Right atrium auricular region (tissue), 2 donors: Measurements from ENCODE around the gene CTSE. TPM values are rescaled to one million over a fixed set of nuclear protein-coding genes. Genes with fewer than 3 reads are reported as not detected.

Experiments used
- DNase-seq: peaks from one replicate; pipeline ENCODE4 v3.0.0-alpha.2; 2019; ENCODE audit warnings: low spot score
- H3K27ac ChIP-seq, 2 donors: fragments of 200-600 bp; sonication (generic); 1 replicate in 1 of 2; 2 replicates in 1 of 2; pipeline ENCODE4 v1.5.1; 2016 to 2019
- H3K27me3 ChIP-seq, 2 donors: fragments of 200-600 bp; sonication (generic); one replicate each; pipeline versions ENCODE4 v1.5.1 to v1.6.0; 2017 to 2019
- H3K36me3 ChIP-seq: fragments of 200-600 bp; sonication (generic); one replicate; pipeline ENCODE4 v1.5.1; 2016
- H3K4me1 ChIP-seq, 2 donors: fragments of 200-600 bp; sonication (generic); one replicate each; pipeline versions ENCODE4 v1.5.1 to v1.6.0; 2017 to 2019
- H3K4me3 ChIP-seq, 2 donors: fragments of 200-600 bp; sonication (generic); 1 replicate in 1 of 2; 2 replicates in 1 of 2; pipeline ENCODE4 v1.5.1; 2017 to 2019; ENCODE audit warnings: mild to moderate bottlenecking in 1 of 2, moderate library complexity in 1 of 2
- H3K9me3 ChIP-seq, 2 donors: fragments of 200-600 bp; sonication (generic); one replicate each; pipeline ENCODE4 v1.5.1; 2019
- CTCF ChIP-seq, 2 donors: fragments of 200-600 bp; sonication (generic); IDR thresholded peaks; one replicate each; pipeline ENCODE4 v1.5.1; 2019; ENCODE audit warnings: antibody characterized with exemption in 2 of 2
- total RNA-seq, 2 donors: library from RNA; depleted of rRNA; stranded (reverse); fragments of >200 nt; gene quantifications; one replicate each; pipeline ENCODE4 v1.1.0, GENCODE V29; 2016

CTSE gene
- total RNA-seq, 2 donors from 2014 or later = 1.1 TPM; not detected in 1

- DNase-seq = no peak
- TF ChIP-seq CTCF (IDR thresholded peaks at IDR 0.05) = no peak
- no peak overlapping the region for H3K27ac ChIP-seq
Observed at GRCh38 chr1:206049919-206050600, 26.4 kb upstream of the CTSE start.

GRCh38 chr1:206049293-206049692 lies 25.6 kb upstream of the CTSE start:
- H3K27ac ChIP-seq = no peak overlapping the region
- no peak overlapping the region for H3K4me3 ChIP-seq
- H3K27me3 ChIP-seq = no peaks in the 10 kb centered on the region
- no peak for DNase-seq
- no peaks in the 10 kb centered on the region for H3K4me1 ChIP-seq
- no peaks in the 10 kb centered on the region for H3K9me3 ChIP-seq
- TF ChIP-seq CTCF (IDR thresholded peaks at IDR 0.05) = no peak
- no peaks in the 10 kb centered on the region for H3K36me3 ChIP-seq

More at GRCh38 chr1:206049919-206050600, 26.4 kb upstream of the CTSE start:
- no peaks in the 10 kb centered on the region for H3K4me1 ChIP-seq
- H3K4me3 ChIP-seq = no peak overlapping the region
- no peaks in the 10 kb centered on the region for H3K27me3 ChIP-seq
- H3K9me3 ChIP-seq = no peaks in the 10 kb centered on the region
- no peaks in the 10 kb centered on the region for H3K36me3 ChIP-seq

- no peak for TF ChIP-seq CTCF (IDR thresholded peaks at IDR 0.05)
- Histone ChIP-seq H3K9me3 (no peaks in the 10 kb centered on the region), H3K36me3 (no peaks in the 10 kb centered on the region), H3K4me3 (no peak overlapping the region), H3K27me3 (no peaks in the 10 kb centered on the region), H3K27ac (no peak overlapping the region), H3K4me1 (no peaks in the 10 kb centered on the region)
- no peak for DNase-seq
Observed at GRCh38 chr1:206048582-206048981, 24.9 kb upstream of the CTSE start.

GRCh38 chr1:206047271-206047670 lies 23.6 kb upstream of the CTSE start:
- TF ChIP-seq CTCF (IDR thresholded peaks at IDR 0.05) = no peak
- Histone ChIP-seq H3K27me3 (no peaks in the 10 kb centered on the region), H3K36me3 (no peaks in the 10 kb centered on the region), H3K4me1 (no peaks in the 10 kb centered on the region), H3K4me3 (no peak overlapping the region), H3K27ac (no peak overlapping the region), H3K9me3 (no peaks in the 10 kb centered on the region)
- DNase-seq = no peak

- H3K4me3 ChIP-seq = no peak overlapping the region
- no peak for DNase-seq
- no peak for TF ChIP-seq CTCF (IDR thresholded peaks at IDR 0.05)
Observed at GRCh38 chr1:206041640-206042039, 17.9 kb upstream of the CTSE start.

GRCh38 chr1:206040328-206040727 lies 16.6 kb upstream of the CTSE start:
- H3K4me1 ChIP-seq = peaks cover 0 to 8% of the 10 kb centered on the region in 2 donors
- TF ChIP-seq CTCF (IDR thresholded peaks at IDR 0.05) = no peak
- H3K27ac ChIP-seq = no peak overlapping the region
- DNase-seq = no peak
- H3K4me3 ChIP-seq = no peak overlapping the region
- no peaks in the 10 kb centered on the region for H3K9me3 ChIP-seq
- no peaks in the 10 kb centered on the region for H3K27me3 ChIP-seq
- H3K36me3 ChIP-seq = no peaks in the 10 kb centered on the region

More at GRCh38 chr1:206041640-206042039, 17.9 kb upstream of the CTSE start:
- Histone ChIP-seq H3K9me3 (no peaks in the 10 kb centered on the region), H3K4me1 (peaks cover 0 to 8% of the 10 kb centered on the region in 2 donors), H3K27ac (no peak overlapping the region), H3K36me3 (no peaks in the 10 kb centered on the region), H3K27me3 (no peaks in the 10 kb centered on the region)
